Esophagus squamous epithelium (tissue), 5 donors: Measurements from ENCODE around the gene SMOC2. TPM values are rescaled to one million over a fixed set of nuclear protein-coding genes. Genes with fewer than 3 reads are reported as not detected.

Source experiments
- DNase-seq: peaks from one replicate; lab custom pipeline; 2025; lab: John Stamatoyannopoulos, UW
- H3K27ac ChIP-seq, 4 donors: fragments of 200-600 bp; sonication (generic); one replicate each; pipeline ENCODE4 v1.5.1; 2016 to 2019; ENCODE audit warnings: mild to moderate bottlenecking in 1 of 4
- H3K27me3 ChIP-seq, 4 donors: fragments of 200-600 bp; sonication (generic); 1 replicate in 3 of 4; 2 replicates in 1 of 4; pipeline versions ENCODE4 v1.5.1 to v1.6.0; 2017 to 2021; ENCODE audit warnings: antibody characterized with exemption in 1 of 4
- H3K36me3 ChIP-seq, 3 donors: fragments of 200-600 bp; sonication (generic); one replicate each; pipeline ENCODE4 v1.5.1; 2016 to 2019
- H3K4me1 ChIP-seq, 3 donors: fragments of 200-600 bp; sonication (generic); one replicate each; pipeline ENCODE4 v1.5.1; 2017 to 2019
- H3K4me3 ChIP-seq, 4 donors: fragments of 200-600 bp; sonication (generic); 1 replicate in 3 of 4; 2 replicates in 1 of 4; pipeline ENCODE4 v1.5.1; 2016 to 2019; ENCODE audit warnings: mild to moderate bottlenecking in 2 of 4, moderate library complexity in 1 of 4
- H3K9me3 ChIP-seq, 3 donors: fragments of 200-600 bp; sonication (generic); one replicate each; pipeline ENCODE4 v1.5.1; 2016 to 2019
- POLR2A ChIP-seq, 4 donors: fragments of 450-650 bp; IDR thresholded peaks; one replicate each; pipeline ENCODE4 v1.6.1; 2017; ENCODE audit warnings: antibody characterized with exemption in 4 of 4, mild to moderate bottlenecking in 4 of 4, moderate library complexity in 3 of 4
- WGBS, 2 donors: methylation state at CpG; one replicate each; pipeline ENCODE4 v1.1.5; 2018; 5-methylcytosine and 5-hydroxymethylcytosine counted together
- intact Hi-C: fragments of 100-400 bp; cut with DNase I; formaldehyde crosslinking; loops from one replicate; pipeline ENCODE4 v1.15.0; 2022
- total RNA-seq, 4 donors: library from RNA; depleted of rRNA; stranded (reverse); fragments of >200 nt; gene quantifications; one replicate each; pipeline ENCODE4 v1.1.0, GENCODE V29; 2016
- TF ChIP-seq, protein P1 (sequence below), 6 experiments: fragments of 450-650 bp in 4 of 6; fragments of 200-600 bp in 2 of 6; sonication (generic) in 2 of 6; IDR thresholded peaks; one replicate each; pipeline ENCODE4 v1.5.1; 2016 to 2019; ENCODE audit warnings: antibody characterized with exemption in 6 of 6, mild to moderate bottlenecking in 4 of 6, moderate library complexity in 4 of 6
- donor health status: DM: yes; HTN: yes; CAD: no.

The SMOC2 gene
- total RNA-seq, 4 donors from 2014 or later = 1.9 to 35.5 (median 7.1) TPM

DNA sequence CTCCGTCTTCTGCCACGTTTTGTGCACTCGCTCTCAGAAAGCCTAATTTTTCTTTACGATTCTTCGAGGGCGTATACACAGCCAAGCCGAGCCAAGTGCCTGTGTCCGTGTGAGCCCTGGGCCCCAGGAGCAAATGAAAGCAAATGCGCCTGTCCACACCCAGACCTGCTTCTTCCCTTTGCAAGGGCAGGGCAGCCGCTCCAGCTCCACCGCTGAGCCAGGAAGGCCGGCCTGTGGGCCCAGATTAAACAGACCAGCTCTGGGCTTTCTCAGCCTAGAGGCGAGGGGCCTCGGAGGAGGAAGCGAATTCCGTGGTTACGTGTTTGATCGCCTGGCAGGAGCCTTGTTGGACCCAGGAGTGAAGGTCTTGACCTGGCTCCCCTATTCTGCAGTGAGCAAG, 184.6 kb downstream of the SMOC2 start:
- Histone ChIP-seq H3K27ac (no peak overlapping the region), H3K36me3 (no peaks in the 10 kb centered on the region), H3K4me3 (no peak overlapping the region), H3K9me3 (no peaks in the 10 kb centered on the region), H3K4me1 (no peaks in the 10 kb centered on the region), H3K27me3 (no peaks in the 10 kb centered on the region)
- WGBS, 2 donors = 83 to 85% methylated on average over 5 to 12 of the region's 18 CpGs
- intact Hi-C loops = no loop called here
- TF ChIP-seq, protein P1, sequence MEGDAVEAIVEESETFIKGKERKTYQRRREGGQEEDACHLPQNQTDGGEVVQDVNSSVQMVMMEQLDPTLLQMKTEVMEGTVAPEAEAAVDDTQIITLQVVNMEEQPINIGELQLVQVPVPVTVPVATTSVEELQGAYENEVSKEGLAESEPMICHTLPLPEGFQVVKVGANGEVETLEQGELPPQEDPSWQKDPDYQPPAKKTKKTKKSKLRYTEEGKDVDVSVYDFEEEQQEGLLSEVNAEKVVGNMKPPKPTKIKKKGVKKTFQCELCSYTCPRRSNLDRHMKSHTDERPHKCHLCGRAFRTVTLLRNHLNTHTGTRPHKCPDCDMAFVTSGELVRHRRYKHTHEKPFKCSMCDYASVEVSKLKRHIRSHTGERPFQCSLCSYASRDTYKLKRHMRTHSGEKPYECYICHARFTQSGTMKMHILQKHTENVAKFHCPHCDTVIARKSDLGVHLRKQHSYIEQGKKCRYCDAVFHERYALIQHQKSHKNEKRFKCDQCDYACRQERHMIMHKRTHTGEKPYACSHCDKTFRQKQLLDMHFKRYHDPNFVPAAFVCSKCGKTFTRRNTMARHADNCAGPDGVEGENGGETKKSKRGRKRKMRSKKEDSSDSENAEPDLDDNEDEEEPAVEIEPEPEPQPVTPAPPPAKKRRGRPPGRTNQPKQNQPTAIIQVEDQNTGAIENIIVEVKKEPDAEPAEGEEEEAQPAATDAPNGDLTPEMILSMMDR (IDR thresholded peaks at IDR 0.05) = no peak
- TF ChIP-seq POLR2A (IDR thresholded peaks at IDR 0.05) = no peak
- no peak for DNase-seq

DNA sequence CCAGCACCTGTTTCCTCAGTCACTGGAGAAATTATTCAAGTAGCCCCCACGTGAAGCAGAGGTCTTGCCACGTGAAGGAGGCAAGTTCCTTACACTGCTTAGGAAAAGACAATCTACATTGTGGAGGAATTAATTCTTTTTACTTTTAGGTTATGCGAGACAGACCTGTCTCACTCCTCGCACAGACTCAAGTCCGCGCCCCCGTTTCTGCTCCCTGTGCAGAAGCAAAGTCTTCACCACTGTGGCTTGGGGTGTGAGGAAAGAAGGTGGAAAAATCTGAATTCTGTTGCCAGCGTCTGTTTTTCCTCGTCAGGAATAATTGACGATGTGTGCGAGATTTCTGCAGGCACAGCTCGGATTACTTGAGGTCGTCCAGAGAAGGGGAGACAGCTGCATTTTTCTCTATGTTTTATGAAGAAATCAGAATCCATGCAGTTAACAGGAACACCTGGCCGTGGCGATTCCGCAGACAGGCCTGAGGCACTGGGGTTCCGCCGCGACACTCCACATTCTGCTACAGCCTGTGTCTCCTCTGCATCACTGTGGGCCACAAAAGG, 185.1 kb downstream of the SMOC2 start:
- intact Hi-C loops = no loop called here
- no peaks in the 10 kb centered on the region for H3K36me3 ChIP-seq
- H3K4me3 ChIP-seq = no peak overlapping the region
- TF ChIP-seq, protein P1 (IDR thresholded peaks at IDR 0.05) = no peak
- TF ChIP-seq POLR2A (IDR thresholded peaks at IDR 0.05) = no peak
- no peaks in the 10 kb centered on the region for H3K9me3 ChIP-seq
- H3K27ac ChIP-seq = no peak overlapping the region
- WGBS, 2 donors = 80 to 87% methylated on average over 19 of the region's 19 CpGs
- no peaks in the 10 kb centered on the region for H3K4me1 ChIP-seq
- no peak for DNase-seq
- H3K27me3 ChIP-seq = no peaks in the 10 kb centered on the region

DNA sequence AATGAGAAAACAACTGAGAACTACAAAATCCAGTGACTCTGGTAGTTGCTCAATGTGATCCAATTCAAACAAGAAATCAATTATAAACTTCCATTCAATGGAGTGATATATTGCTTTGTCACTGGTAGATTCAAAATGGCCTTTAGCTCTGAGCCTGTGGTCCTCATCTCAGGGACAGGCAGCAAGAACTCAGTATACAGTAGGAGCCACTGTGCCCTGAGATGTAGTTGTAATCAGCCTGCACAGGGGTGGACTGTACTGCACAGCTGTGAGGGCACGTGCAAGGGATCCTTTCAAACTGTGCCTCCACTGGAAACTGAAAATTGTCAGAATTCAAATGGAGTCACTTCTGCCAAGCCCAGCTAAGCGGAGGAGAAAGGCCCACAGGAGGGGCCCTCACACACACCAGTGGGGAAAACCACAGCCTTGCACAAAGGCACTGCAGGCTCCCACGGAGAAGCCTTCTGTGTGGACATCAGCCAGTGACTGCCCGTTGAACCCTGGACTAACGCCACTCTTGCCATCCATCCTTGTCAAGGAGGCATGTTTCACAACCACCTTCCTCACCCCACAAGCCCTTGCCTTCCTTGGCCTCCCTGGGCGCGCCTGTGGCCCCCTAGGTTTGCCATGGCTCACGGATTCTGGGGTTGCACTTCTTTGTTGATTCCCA, 186.7 kb downstream of the SMOC2 start:
- no peak for TF ChIP-seq POLR2A (IDR thresholded peaks at IDR 0.05)
- TF ChIP-seq, protein P1 (IDR thresholded peaks at IDR 0.05) = no peak
- no peaks in the 10 kb centered on the region for H3K4me1 ChIP-seq
- no peaks in the 10 kb centered on the region for H3K36me3 ChIP-seq
- H3K27me3 ChIP-seq = no peaks in the 10 kb centered on the region
- H3K9me3 ChIP-seq = no peaks in the 10 kb centered on the region
- DNase-seq = no peak
- H3K27ac ChIP-seq = no peak overlapping the region
- H3K4me3 ChIP-seq = no peak overlapping the region
- intact Hi-C loops = no loop called here
- WGBS, 2 donors = 70 to 87% methylated on average over 4 to 7 of the region's 8 CpGs

DNA sequence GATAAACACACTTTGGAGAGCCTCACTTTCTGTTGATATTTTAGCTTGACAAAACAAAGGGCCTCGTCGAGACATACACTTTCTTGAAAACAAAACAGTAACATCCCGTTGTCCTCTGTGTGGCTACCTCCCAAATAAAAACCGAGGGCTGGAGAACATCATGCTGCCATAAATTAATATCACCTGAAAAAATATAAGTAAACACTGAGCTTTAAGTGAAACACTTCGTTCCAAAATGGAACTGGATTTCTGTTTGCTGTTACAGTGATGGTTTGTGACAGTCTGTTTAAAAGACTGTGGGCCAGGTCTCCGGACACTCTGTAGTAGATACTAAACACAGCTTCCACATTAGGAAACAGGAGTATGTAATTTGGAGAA, 187.2 kb downstream of the SMOC2 start:
- H3K36me3 ChIP-seq = no peaks in the 10 kb centered on the region
- no peaks in the 10 kb centered on the region for H3K27me3 ChIP-seq
- no peak for DNase-seq
- H3K27ac ChIP-seq = no peak overlapping the region
- H3K4me3 ChIP-seq = no peak overlapping the region
- H3K4me1 ChIP-seq = no peaks in the 10 kb centered on the region
- WGBS, 2 donors = 62 to 82% methylated on average over 6 of the region's 6 CpGs
- H3K9me3 ChIP-seq = no peaks in the 10 kb centered on the region
- intact Hi-C loops = no loop called here
- no peak for TF ChIP-seq POLR2A (IDR thresholded peaks at IDR 0.05)
- TF ChIP-seq, protein P1 (IDR thresholded peaks at IDR 0.05) = no peak

DNA sequence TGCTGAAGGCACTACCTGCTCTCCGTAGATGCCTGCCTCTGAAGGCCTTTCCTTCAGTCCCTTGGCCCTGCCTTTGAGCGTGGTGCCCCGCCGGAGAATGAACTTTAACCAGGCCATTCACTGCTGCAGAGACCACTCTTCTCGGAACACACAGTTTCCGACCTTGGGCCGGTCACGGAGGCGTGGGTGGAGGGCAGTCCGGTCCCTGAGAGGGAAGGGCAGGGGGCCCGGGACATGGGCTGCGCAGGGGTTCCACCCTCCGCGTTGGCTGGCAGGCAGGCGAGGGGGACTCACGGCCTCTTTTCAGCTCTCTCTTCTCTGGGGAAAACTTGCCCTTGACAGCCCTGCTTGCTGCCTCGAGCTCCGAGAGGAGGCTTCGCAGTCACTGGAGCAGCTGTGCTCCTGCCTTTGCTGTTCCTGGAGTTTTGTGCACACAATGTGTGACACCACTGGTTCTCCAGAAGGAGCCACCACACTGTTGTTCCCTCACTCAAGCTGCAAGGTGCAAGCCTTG, 187.8 kb downstream of the SMOC2 start:
- intact Hi-C loops = no loop called here
- Histone ChIP-seq H3K27ac (no peak overlapping the region), H3K4me3 (no peak overlapping the region), H3K9me3 (no peaks in the 10 kb centered on the region), H3K27me3 (no peaks in the 10 kb centered on the region), H3K4me1 (no peaks in the 10 kb centered on the region), H3K36me3 (no peaks in the 10 kb centered on the region)
- DNase-seq = no peak
- 84 to 86% methylated on average over 7 to 8 of the region's 19 CpGs for WGBS, 2 donors
- TF ChIP-seq POLR2A (IDR thresholded peaks at IDR 0.05) = no peak
- TF ChIP-seq, protein P1 (IDR thresholded peaks at IDR 0.05) = no peak
